K562 (cell line): ENCODE data around the gene CERS6. TPM values are rescaled to one million over a fixed set of nuclear protein-coding genes. Genes with fewer than 3 reads are reported as not detected.

Source experiments
- BDP1 ChIP-seq: IDR thresholded peaks from 3 replicates; pipeline ENCODE4 v1.6.1; 2011; ENCODE audit not compliant: insufficient read length, insufficient read depth
- BMI1 ChIP-seq: fragments of 150-350 bp; IDR thresholded peaks from 2 replicates; pipeline ENCODE4 v1.6.1; 2014; ENCODE audit warnings: low read length
- ESRRB ChIP-seq: fragments of 250-450 bp; sonication (Bioruptor Pico); IDR thresholded peaks from 2 replicates; pipeline ENCODE4 v1.5.0; 2020; ENCODE audit warnings: mild to moderate bottlenecking, moderate library complexity, borderline replicate concordance
- NR2C2 ChIP-seq, 2 experiments: fragments of 200-800 bp in 1 of 2; sonication (Bioruptor generic) in 1 of 2; sonication (generic) in 1 of 2; formaldehyde crosslinking in 1 of 2; IDR thresholded peaks; 2 replicates each; pipeline versions ENCODE4 v1.6.1 to v1.8.0; 2016 to 2022; ENCODE audit warnings: mild to moderate bottlenecking in 1 of 2, missing compliant biosample characterization in 1 of 2, missing genetic modification characterization in 1 of 2, missing genetic modification reagents in 1 of 2
- PBX2 ChIP-seq, 2 experiments: IDR thresholded peaks in 1 of 2; conservative IDR thresholded peaks in 1 of 2; 2 replicates each; pipeline ENCODE4 v1.6.1; 2016; ENCODE audit warnings: low read depth in 2 of 2, mild to moderate bottlenecking in 1 of 2, missing compliant biosample characterization in 1 of 2, missing genetic modification characterization in 1 of 2, moderate library complexity in 1 of 2
- POLR2A ChIP-seq: fragments of 450-650 bp; conservative IDR thresholded peaks from 2 replicates; pipeline ENCODE4 v1.6.1; 2016
- RNF2 ChIP-seq: sonication (generic); IDR thresholded peaks from 2 replicates; pipeline ENCODE4 v1.6.1; 2016
- U2AF2 ChIP-seq: fragments of 200-400 bp; formaldehyde crosslinking; optimal IDR thresholded peaks from 2 replicates; pipeline ENCODE3; 2017; ENCODE audit warnings: low read depth, mild to moderate bottlenecking, low read length
- ZNF174 ChIP-seq: fragments of 250-450 bp; sonication (Bioruptor Pico); IDR thresholded peaks from 2 replicates; pipeline ENCODE4 v1.4.0; 2020; ENCODE audit warnings: mild to moderate bottlenecking
- ZNF512 ChIP-seq: IDR thresholded peaks from 2 replicates; pipeline ENCODE4 v1.6.1; 2016; ENCODE audit warnings: missing genetic modification characterization, missing compliant biosample characterization
- ZNF76 ChIP-seq: fragments of 250-450 bp; sonication (Bioruptor Pico); IDR thresholded peaks from 2 replicates; pipeline ENCODE4 v1.4.0; 2020; ENCODE audit warnings: mild to moderate bottlenecking, moderate library complexity, borderline replicate concordance
- polyA plus RNA-seq, 8 experiments: library from polyadenylated mRNA; depleted of rRNA in 4 of 8; stranded (reverse) in 5 of 8; unstranded in 3 of 8; fragments of >200 nt; fragmentation: Nextera tagmentation in 2 of 8; fragmentation: Illumina TruSeq in 1 of 8; extraction: Ambion mirVana in 2 of 8; extraction: Trizol in 1 of 8; gene quantifications; 2 replicates each; pipeline versions ENCODE4 v1.2.1 to v1.2.3, GENCODE V29; 2011 to 2014; ENCODE audit warnings: inconsistent platforms in 1 of 8, missing spikeins in 1 of 8
- total RNA-seq, 7 experiments: library from RNA; depleted of rRNA in 6 of 7; stranded (reverse); fragments of >200 nt in 6 of 7; fragmentation: Illumina TruSeq in 2 of 7; extraction: Trizol in 2 of 7; gene quantifications; 2 replicates each; pipeline versions ENCODE4 v1.2.1 to v1.2.3, GENCODE V29; 2011 to 2021; ENCODE audit warnings: low replicate concordance in 1 of 7

The CERS6 gene
- total and polyA plus RNA-seq, 9 of the 15 experiments (the other 6 are each of a cell fraction or from before 2014, with no cell fraction given), result 1.6 to 13.6 (median 11.4) TPM

- TF ChIP-seq NR2C2 (CRISPR knock-in tag; IDR thresholded peaks at IDR 0.05) (no peak), NR2C2 (tag; IDR thresholded peaks at IDR 0.05) (no peak), ESRRB (CRISPR knock-in tag) (no peak), POLR2A (no peak), BMI1 (no peak), ZNF512 (no peak), BDP1 (no peak), ZNF174 (CRISPR knock-in tag) (no peak), ZNF76 (no peak), PBX2 (CRISPR knock-in tag; IDR thresholded peaks at IDR 0.05; ENCODE audit: low read depth) (no peak), PBX2 (tag; conservative IDR thresholded peaks at IDR 0.05; ENCODE audit: low read depth) (no peak), U2AF2 (no peak), RNF2 (no peak)
Observed at GRCh38 chr2:168567836-168568235, 111.8 kb downstream of the CERS6 start (continued).
